Right ventricle myocardium superior (tissue), 1 donor: ENCODE measurements around the gene CASTOR2. TPM values are rescaled to one million over a fixed set of nuclear protein-coding genes. Genes with fewer than 3 reads are reported as not detected.
"Not testable (repeated sequence)": the region's sequence is repeated elsewhere in the genome, so short reads cannot be mapped to it uniquely, and the experiment has no call there.

Experiments
- ATAC-seq: fragments of 200-7000 bp; cut with Tn5 transposase; one replicate; pipeline ENCODE4 v1.9.1; 2020; ENCODE audit warnings: mild to moderate bottlenecking; ENCODE audit not compliant: poor library complexity
- DNase-seq: peaks from one replicate; pipeline ENCODE4 v3.0.0-alpha.2; 2020
- intact Hi-C: fragments of 100-400 bp; cut with DNase I; formaldehyde crosslinking; loops from one replicate; pipeline ENCODE4 v1.11.2; 2022
- long read RNA-seq: library from polyadenylated mRNA; unstranded; transcript quantifications from one replicate; pipeline ENCODE4 v2.0.0, GENCODE V29; 2021
- total RNA-seq: library from RNA; stranded (reverse); fragmentation: NEBNext Ultra II Directional; extraction: Animal tissue kit (Norgen Biotek cat#: 25700); gene quantifications from one replicate; pipeline ENCODE4 v1.2.1, GENCODE V29; 2021
- donor health status: DM: no; HTN: yes; CAD: no; lungs with severe emphysema.

CASTOR2 gene
- 36.2 TPM for total RNA-seq
- long read RNA-seq, partial matches to known transcripts, result 1 of 5 reads
- long read RNA-seq, other reads (novel, unspliced or antisense), result 1 of 5 reads

- ATAC-seq, result peak; percentile 98
- DNase-seq, result peak; percentile 83
- intact Hi-C loops, result not testable (repeated sequence)
Measured at GRCh38 chr7:74964511-74965119, at the start of gene CASTOR2. Gene CASTOR2 (plus strand): TSS chr7:74964705. CDS start chr7:74964986, 281 bp downstream.

DNA sequence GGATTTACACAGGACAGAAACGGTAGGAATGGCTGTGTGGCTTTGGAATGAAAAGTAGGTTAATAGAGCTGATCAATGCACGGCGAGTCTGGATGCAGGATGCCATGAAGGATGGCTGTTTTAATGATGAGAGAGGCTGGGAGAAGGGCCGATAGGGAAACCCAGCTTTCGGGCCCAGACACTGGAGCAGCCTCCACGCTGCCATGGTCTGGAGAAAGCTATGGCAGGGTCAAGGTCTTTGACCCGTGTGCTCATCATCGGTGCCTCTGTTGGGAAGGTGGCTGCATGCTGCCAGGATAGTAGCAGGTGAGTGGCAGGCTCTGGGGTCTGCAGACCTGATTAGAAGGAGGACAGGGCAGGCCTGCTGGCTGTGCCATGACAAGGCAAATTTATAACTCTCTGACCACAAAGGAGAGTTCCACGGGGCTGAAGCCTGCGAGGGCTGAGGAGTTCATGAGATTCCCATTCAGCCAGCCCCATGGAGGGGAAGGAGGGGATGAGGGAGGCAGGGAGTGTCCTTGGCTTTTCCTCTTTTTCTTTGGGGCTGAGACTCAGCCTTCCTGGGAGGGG, 42.1 kb upstream of the CASTOR2 start:
- ATAC-seq, DNase-seq, intact Hi-C loops: not testable (repeated sequence)

- intact Hi-C loops, ATAC-seq: not testable (repeated sequence)
Measured at GRCh38 chr7:74923644-74924043, 40.9 kb upstream of the CASTOR2 start.

DNA sequence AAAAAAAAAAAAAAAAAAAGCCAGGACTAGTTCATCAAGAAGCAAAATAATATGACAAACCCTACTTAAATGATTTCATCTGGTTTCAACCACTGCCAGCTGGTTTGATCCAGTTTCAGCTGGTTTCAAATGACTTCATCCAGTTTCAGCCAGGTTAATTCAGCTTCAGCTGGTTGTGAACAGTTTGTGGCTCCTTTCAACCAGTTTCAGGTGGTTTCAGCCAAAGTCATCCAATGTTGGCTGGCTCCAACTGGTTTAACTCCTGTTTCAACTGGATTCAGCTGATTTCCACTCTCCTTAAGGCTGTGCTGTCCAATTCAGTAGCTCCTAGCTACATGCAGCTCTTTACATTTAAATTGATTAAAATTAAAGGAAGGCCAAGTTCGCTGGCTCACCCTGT, 37.5 kb upstream of the CASTOR2 start:
- intact Hi-C loops, DNase-seq, ATAC-seq: not testable (repeated sequence)

More at GRCh38 chr7:74923644-74924043, 40.9 kb upstream of the CASTOR2 start:
- not testable (repeated sequence) for DNase-seq

DNA sequence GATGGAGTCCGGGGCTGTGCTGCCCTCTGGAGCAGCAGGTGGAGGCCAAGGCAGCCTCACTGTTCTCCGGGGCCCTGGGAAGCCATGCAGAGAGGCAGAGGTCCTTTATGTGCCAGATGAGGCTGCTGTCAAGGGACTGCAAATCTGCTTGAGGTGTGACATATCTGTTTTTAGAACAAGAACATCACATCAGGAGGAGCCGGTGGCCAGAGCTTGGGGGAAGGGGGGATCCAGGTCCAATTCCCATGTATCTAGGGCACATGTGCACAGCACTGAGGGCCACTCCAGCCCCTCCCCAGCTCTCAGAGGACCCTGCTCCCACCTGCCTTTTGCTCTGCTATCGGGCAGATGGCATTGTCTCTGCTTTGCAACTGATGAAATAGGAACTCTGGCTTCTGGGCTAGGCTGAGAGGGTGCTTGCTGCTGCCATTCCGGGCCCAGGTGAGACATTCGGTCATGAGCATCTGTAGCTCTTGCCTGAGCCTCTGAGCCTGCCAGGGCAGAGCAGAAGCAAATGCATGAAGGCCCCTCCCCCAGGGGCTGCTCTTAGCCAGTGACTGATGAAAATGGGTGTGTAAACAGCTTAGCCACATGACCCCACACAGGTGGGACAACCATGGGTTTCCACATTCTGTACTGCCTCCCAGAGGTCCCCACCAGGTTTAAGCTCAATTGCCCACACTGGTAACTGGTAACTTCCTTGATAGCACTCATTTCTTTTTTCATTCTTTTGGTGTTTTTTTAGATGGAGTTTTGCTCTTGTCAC, 32.8 kb upstream of the CASTOR2 start:
- intact Hi-C loops, DNase-seq, ATAC-seq: not testable (repeated sequence)

- ATAC-seq, DNase-seq, intact Hi-C loops: not testable (repeated sequence)
Measured at GRCh38 chr7:74939429-74939828, 25.1 kb upstream of the CASTOR2 start.

DNA sequence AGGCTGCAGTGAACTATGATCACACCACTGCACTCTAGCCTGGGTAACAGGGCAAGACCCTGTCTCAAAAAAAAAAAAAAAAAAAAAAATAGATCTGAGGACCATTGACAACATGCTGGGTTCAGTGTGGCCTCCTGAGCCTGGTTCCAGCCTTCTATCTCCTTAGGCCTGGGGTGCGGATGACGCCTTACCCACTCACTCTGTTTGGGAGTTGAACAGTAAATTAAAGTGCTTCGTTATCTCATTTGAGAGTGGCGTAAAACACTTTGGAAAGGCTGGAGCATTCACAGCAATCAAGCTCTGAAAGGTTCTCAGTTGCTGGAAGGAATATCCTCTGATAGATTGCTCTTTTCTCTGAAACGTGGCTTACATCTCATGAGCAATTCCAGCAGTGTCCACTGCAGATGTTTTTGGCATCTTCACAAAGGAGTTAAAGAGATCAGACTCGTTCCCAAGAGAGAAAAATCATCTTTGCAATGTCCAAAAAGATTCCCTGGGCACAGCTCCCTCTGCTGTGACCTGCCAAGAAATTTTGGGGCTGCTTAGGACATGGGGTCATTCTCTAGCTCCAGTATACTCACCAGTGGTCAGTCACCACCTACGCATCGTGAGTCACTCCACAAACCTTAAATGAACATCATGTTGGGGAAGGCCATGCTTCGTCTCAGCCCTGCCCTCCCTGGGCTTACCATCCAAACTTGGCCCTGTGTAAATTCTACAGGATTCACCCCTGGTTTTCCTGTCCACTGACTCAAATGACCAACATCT, 23.0 kb upstream of the CASTOR2 start:
- intact Hi-C loops, DNase-seq: not testable (repeated sequence)
- ATAC-seq, result peak; percentile 25

GRCh38 chr7:74943923-74944322, 20.6 kb upstream of the CASTOR2 start:
- intact Hi-C loops, DNase-seq, ATAC-seq: not testable (repeated sequence)

DNA sequence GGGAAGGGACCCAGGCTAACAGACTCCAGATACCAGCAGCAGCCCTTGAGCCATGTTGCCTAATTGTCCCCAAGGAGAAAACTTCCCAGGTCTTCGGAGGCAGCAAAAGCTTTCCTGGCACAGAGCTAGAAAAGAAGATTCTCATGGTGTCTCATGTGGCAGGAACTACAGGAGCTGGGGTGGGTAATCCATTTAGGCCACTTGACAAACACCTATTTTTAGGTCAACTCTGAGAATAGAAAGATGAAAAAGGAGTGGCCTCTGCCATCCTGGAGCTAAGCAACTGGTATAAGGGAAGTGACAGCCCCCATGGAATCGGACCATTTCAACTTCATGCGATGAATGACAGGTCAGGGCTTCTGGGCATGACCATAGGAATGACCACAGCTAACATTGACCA, 16.8 kb upstream of the CASTOR2 start:
- DNase-seq, intact Hi-C loops, ATAC-seq: not testable (repeated sequence)

GRCh38 chr7:74953774-74954173, 10.7 kb upstream of the CASTOR2 start:
- ATAC-seq, intact Hi-C loops, DNase-seq: not testable (repeated sequence)

DNA sequence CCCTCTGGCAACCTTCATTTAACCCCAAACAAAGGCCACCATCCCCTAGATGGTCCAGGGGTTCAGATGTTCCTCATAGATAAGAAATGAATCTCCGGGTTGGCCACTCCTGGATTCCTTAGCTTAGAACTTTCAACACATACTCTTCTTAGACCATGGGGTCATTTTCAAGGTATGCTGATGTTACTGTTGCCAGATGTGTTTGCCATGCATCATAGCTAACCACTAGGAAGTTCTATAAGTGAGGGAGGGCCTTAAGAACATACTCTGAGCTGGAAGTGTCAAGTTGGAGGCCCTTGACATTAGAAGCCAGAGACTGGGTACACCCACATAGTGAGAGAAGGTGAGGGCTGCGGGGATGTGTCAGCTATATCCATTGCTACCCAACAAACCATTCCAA, 6.2 kb upstream of the CASTOR2 start:
- intact Hi-C loops, ATAC-seq, DNase-seq: not testable (repeated sequence)

- ATAC-seq (peak; percentile 78), DNase-seq (peak; percentile 39)
- intact Hi-C loops, result not testable (repeated sequence)
Measured at GRCh38 chr7:74963704-74964510, 598 bp upstream of the CASTOR2 start.

DNA sequence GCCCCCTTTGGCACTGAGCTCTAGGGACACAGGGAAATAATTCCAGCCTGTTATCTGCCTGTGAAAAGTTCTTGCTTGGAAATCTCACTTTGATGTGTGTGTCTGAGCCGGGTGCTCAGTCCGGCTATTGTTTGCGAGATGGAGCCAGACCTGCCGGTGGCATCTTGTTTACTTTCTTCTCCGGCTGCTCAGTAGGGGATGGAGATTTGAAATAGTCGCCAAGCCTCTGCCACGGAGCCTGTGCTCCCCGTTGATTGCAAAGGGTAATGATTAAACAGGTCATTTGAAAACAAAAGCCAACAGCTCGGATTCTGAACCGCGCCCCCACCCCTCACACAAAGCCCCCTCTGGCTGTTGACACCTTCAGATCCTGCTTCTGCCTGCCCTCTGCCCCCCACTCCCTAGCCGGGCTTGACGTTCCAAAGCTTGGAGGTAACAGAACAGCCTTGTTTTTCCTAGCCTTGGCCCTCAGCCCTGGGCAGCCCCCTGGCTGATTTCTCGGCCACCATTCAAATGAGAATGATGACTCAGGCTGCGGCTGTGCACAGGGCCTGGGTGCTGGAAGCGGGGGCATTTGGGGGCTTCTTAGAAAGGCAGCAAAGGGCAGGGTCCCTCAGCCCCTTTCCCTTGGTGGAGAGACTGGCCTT, 1.8 kb downstream of the CASTOR2 start:
- DNase-seq, ATAC-seq, intact Hi-C loops: not testable (repeated sequence)

- ATAC-seq, intact Hi-C loops, DNase-seq: not testable (repeated sequence)
Measured at GRCh38 chr7:74966909-74967308, 2.4 kb downstream of the CASTOR2 start.

- DNase-seq, ATAC-seq, intact Hi-C loops: not testable (repeated sequence)
Measured at GRCh38 chr7:74971431-74971830, 6.9 kb downstream of the CASTOR2 start.

GRCh38 chr7:74972377-74972776, 7.9 kb downstream of the CASTOR2 start:
- intact Hi-C loops, ATAC-seq: not testable (repeated sequence)

GRCh38 chr7:74975959-74976358, 11.5 kb downstream of the CASTOR2 start:
- ATAC-seq, intact Hi-C loops, DNase-seq: not testable (repeated sequence)

More at GRCh38 chr7:74972377-74972776, 7.9 kb downstream of the CASTOR2 start:
- DNase-seq, result not testable (repeated sequence)
